H1 (cell line): ENCODE data around the gene MYRIP. TPM values are rescaled to one million over a fixed set of nuclear protein-coding genes. Genes with fewer than 3 reads are reported as not detected.

ENCODE experiments used
- CTCF ChIA-PET: fragments of 300-600 bp; sonication (Branson Sonifier 250); formaldehyde crosslinking; loops from one replicate; lab custom pipeline; 2021; ENCODE audit not compliant: partially characterized antibody; lab: Charles Lee
- POLR2A ChIA-PET: fragments of 300-600 bp; sonication (Branson Sonifier 250); formaldehyde crosslinking; loops from one replicate; lab custom pipeline; 2021; ENCODE audit warnings: inconsistent platforms; ENCODE audit not compliant: partially characterized antibody; lab: Charles Lee
- DNase-seq, 2 experiments: peaks; one replicate each; pipeline versions ENCODE4 v3.0.0 to v3.0.0-alpha.2; 2010 to 2022; ENCODE audit warnings: low spot score in 2 of 2, low read depth in 1 of 2, mixed read lengths in 1 of 2
- FAIRE-seq: peaks from 2 replicates; lab custom pipeline; 2011; peaks lifted over from hg19 to GRCh38; lab: Jason Lieb, UNC
- H2AFZ ChIP-seq: 2 replicates; pipeline ENCODE4 v1.8.1; 2012; ENCODE audit warnings: low read length, inconsistent platforms
- H2AK5ac ChIP-seq: 2 replicates; pipeline ENCODE4 v1.6.1; 2013; ENCODE audit warnings: low read depth, low read length
- H2BK120ac ChIP-seq: replicated peaks from 2 replicates; pipeline ENCODE3; 2013; ENCODE audit warnings: low read depth, low read length, inconsistent platforms
- H2BK12ac ChIP-seq: 2 replicates; pipeline ENCODE4 v1.6.1; 2013; ENCODE audit warnings: low read depth, low read length
- H2BK15ac ChIP-seq: 2 replicates; pipeline ENCODE4 v1.6.1; 2013; ENCODE audit warnings: low read length
- H2BK20ac ChIP-seq: 2 replicates; pipeline ENCODE4 v1.6.1; 2013; ENCODE audit warnings: low read length
- H2BK5ac ChIP-seq: 2 replicates; pipeline ENCODE4 v1.6.1; 2013; ENCODE audit warnings: low read depth, low read length
- H3K14ac ChIP-seq: 2 replicates; pipeline ENCODE4 v1.6.1; 2013; ENCODE audit warnings: inconsistent platforms; ENCODE audit not compliant: insufficient read length
- H3K18ac ChIP-seq: 2 replicates; pipeline ENCODE4 v1.6.1; 2013; ENCODE audit warnings: low read length; ENCODE audit errors: extremely low read depth
- H3K23ac ChIP-seq: 2 replicates; pipeline ENCODE4 v1.6.1; 2013; ENCODE audit warnings: inconsistent platforms; ENCODE audit not compliant: insufficient read length
- H3K23me2 ChIP-seq: 2 replicates; pipeline ENCODE4 v1.6.1; 2013; ENCODE audit warnings: low read depth, low read length
- H3K27ac ChIP-seq: 2 replicates; pipeline ENCODE4 v1.6.1; 2011; ENCODE audit warnings: low read depth, low read length, inconsistent platforms
- H3K27me3 ChIP-seq, 4 experiments: replicated peaks in 1 of 4; 1 replicate in 1 of 4; 2 replicates in 3 of 4; pipeline versions ENCODE4 v1.6.1 to v1.8.1; 2011 to 2013; ENCODE audit warnings: low read length in 3 of 4, mild to moderate bottlenecking in 3 of 4, inconsistent platforms in 2 of 4, mixed read lengths in 2 of 4, moderate library complexity in 1 of 4; ENCODE audit not compliant: control insufficient read depth in 3 of 4, insufficient read depth in 3 of 4; ENCODE audit errors: extremely low read depth in 1 of 4
- H3K36me3 ChIP-seq, 4 experiments: 2 replicates each; pipeline versions ENCODE4 v1.6.1 to v1.8.1; 2011 to 2013; ENCODE audit warnings: mild to moderate bottlenecking in 4 of 4, low read length in 3 of 4, moderate library complexity in 2 of 4, control low read depth in 1 of 4, inconsistent platforms in 1 of 4; ENCODE audit not compliant: insufficient read depth in 4 of 4, control insufficient read depth in 2 of 4
- H3K4ac ChIP-seq: replicated peaks from 2 replicates; pipeline ENCODE3; 2013; ENCODE audit warnings: low read length, low read depth, mixed read lengths, inconsistent platforms; ENCODE audit not compliant: insufficient read length
- H3K4me1 ChIP-seq, 4 experiments: replicated peaks in 1 of 4; 1 replicate in 1 of 4; 2 replicates in 3 of 4; pipeline versions ENCODE4 v1.6.1 to v1.8.1; 2011 to 2013; ENCODE audit warnings: low read length in 3 of 4, inconsistent platforms in 2 of 4, mixed read lengths in 1 of 4; ENCODE audit not compliant: insufficient read depth in 4 of 4, control insufficient read depth in 3 of 4
- H3K4me2 ChIP-seq, 2 experiments: 2 replicates each; pipeline versions ENCODE4 v1.6.1 to v1.8.1; 2011 to 2013; ENCODE audit warnings: low read depth in 2 of 2, low read length in 2 of 2, control low read depth in 1 of 2, inconsistent platforms in 1 of 2, mild to moderate bottlenecking in 1 of 2; ENCODE audit not compliant: insufficient read depth in 1 of 2
- H3K4me3 ChIP-seq, 4 experiments: fragments of 200-600, 300-600 bp in 1 of 4; sonication (generic), shearing (Covaris generic), sonication (Bioruptor Twin) in 1 of 4; 2 replicates each; pipeline versions ENCODE4 v1.5.1 to v1.8.1; 2011 to 2016; ENCODE audit warnings: low read length in 4 of 4, low read depth in 3 of 4, control low read depth in 2 of 4, inconsistent platforms in 2 of 4, mild to moderate bottlenecking in 2 of 4, mixed read lengths in 1 of 4, moderate library complexity in 1 of 4; ENCODE audit not compliant: insufficient read depth in 2 of 4; ENCODE audit errors: extremely low read depth in 1 of 4
- H3K56ac ChIP-seq: replicated peaks from 2 replicates; pipeline ENCODE3; 2013; ENCODE audit warnings: low read depth, mild to moderate bottlenecking, mixed read lengths, low read length, inconsistent platforms; ENCODE audit not compliant: insufficient read length
- H3K79me1 ChIP-seq: 2 replicates; pipeline ENCODE4 v1.6.1; 2013; ENCODE audit warnings: low read depth, low read length, control low read depth
- H3K79me2 ChIP-seq, 2 experiments: 2 replicates each; pipeline versions ENCODE4 v1.6.1 to v1.8.1; 2012 to 2013; ENCODE audit warnings: low read length in 2 of 2, mild to moderate bottlenecking in 2 of 2, inconsistent platforms in 1 of 2; ENCODE audit not compliant: insufficient read depth in 2 of 2, control insufficient read depth in 1 of 2
- H3K9ac ChIP-seq, 4 experiments: replicated peaks in 1 of 4; 1 replicate in 1 of 4; 2 replicates in 3 of 4; pipeline versions ENCODE4 v1.6.1 to v1.8.1; 2011 to 2013; ENCODE audit warnings: low read depth in 3 of 4, low read length in 3 of 4, control low read depth in 2 of 4, mild to moderate bottlenecking in 2 of 4, moderate library complexity in 2 of 4, inconsistent platforms in 1 of 4; ENCODE audit errors: extremely low read depth in 1 of 4
- H3K9me3 ChIP-seq, 2 experiments: 2 replicates each; pipeline versions ENCODE4 v1.6.1 to v1.8.1; 2012 to 2013; ENCODE audit warnings: mild to moderate bottlenecking in 2 of 2, moderate library complexity in 2 of 2, control low read depth in 1 of 2, inconsistent platforms in 1 of 2, low read depth in 1 of 2, low read length in 1 of 2, mixed read lengths in 1 of 2; ENCODE audit not compliant: insufficient read depth in 2 of 2
- H4K20me1 ChIP-seq, 2 experiments: replicated peaks in 1 of 2; 2 replicates each; pipeline versions ENCODE3 to v1.8.1; 2011 to 2013; ENCODE audit warnings: inconsistent platforms in 2 of 2, low read length in 2 of 2, mild to moderate bottlenecking in 1 of 2; ENCODE audit not compliant: insufficient read depth in 2 of 2, control insufficient read depth in 1 of 2
- H4K5ac ChIP-seq: 2 replicates; pipeline ENCODE4 v1.6.1; 2013; ENCODE audit warnings: low read length, low read depth, mixed read lengths, inconsistent platforms; ENCODE audit not compliant: insufficient read length
- H4K8ac ChIP-seq: 2 replicates; pipeline ENCODE4 v1.8.0; 2013; ENCODE audit warnings: mild to moderate bottlenecking, moderate library complexity, low read length, inconsistent platforms; ENCODE audit not compliant: insufficient read depth; ENCODE audit errors: extremely low read depth
- H4K91ac ChIP-seq: replicated peaks from 2 replicates; pipeline ENCODE3; 2013; ENCODE audit warnings: low read length, mixed read lengths, inconsistent platforms; ENCODE audit not compliant: insufficient read length
- ASH2L ChIP-seq: fragments of 200-600, 300-600 bp; sonication (generic); IDR thresholded peaks from one replicate; pipeline ENCODE4 v1.7.1; 2017; ENCODE audit warnings: low read length
- BRCA1 ChIP-seq: IDR thresholded peaks from 2 replicates; pipeline ENCODE4 v1.6.1; 2012; ENCODE audit warnings: low read depth, low read length, improper control_type of control experiment
- CEBPB ChIP-seq: IDR thresholded peaks from 2 replicates; pipeline ENCODE4 v1.6.1; 2012; ENCODE audit warnings: low read depth, low read length
- EP300 ChIP-seq, 2 experiments: IDR thresholded peaks; 1 replicate in 1 of 2; 2 replicates in 1 of 2; pipeline ENCODE4 v1.6.1; 2011 to 2012; ENCODE audit warnings: low read depth in 2 of 2, low read length in 2 of 2, mild to moderate bottlenecking in 2 of 2, borderline replicate concordance in 1 of 2, inconsistent platforms in 1 of 2, moderate library complexity in 1 of 2
- GTF2F1 ChIP-seq: IDR thresholded peaks from 2 replicates; pipeline ENCODE4 v1.6.1; 2012; ENCODE audit warnings: low read depth, low read length, improper control_type of control experiment, borderline replicate concordance
- HDAC2 ChIP-seq, 2 experiments: fragments of 300-600 bp in 1 of 2; sonication (generic) in 1 of 2; IDR thresholded peaks; 2 replicates each; pipeline ENCODE4 v1.6.1; 2011 to 2012; ENCODE audit warnings: low read depth in 2 of 2, low read length in 2 of 2, mild to moderate bottlenecking in 2 of 2, moderate library complexity in 2 of 2, borderline replicate concordance in 1 of 2, inconsistent platforms in 1 of 2
- SP2 ChIP-seq: IDR thresholded peaks from 2 replicates; pipeline ENCODE4 v1.6.1; 2012; ENCODE audit warnings: mild to moderate bottlenecking, low read length, inconsistent platforms
- TAF7 ChIP-seq: optimal IDR thresholded peaks from 2 replicates; pipeline ENCODE3; 2011; ENCODE audit warnings: low read depth, mild to moderate bottlenecking, inconsistent platforms, low read length, moderate library complexity, borderline replicate concordance
- WGBS, 2 experiments: shearing (Covaris generic) in 1 of 2; methylation state at CpG; one replicate each; pipeline versions ENCODE4 v1.1.6 to v1.1.7; 2013 to 2015; ENCODE audit warnings: low lambda C conversion rate in 2 of 2, mixed read lengths in 2 of 2, inconsistent platforms in 1 of 2, low coverage in 1 of 2, missing lambda C conversion rate in 1 of 2; ENCODE audit not compliant: insufficient replicate concordance in 2 of 2, insufficient coverage in 1 of 2, insufficient read length in 1 of 2; ENCODE audit errors: extremely low coverage in 1 of 2, missing lambda C conversion rate in 1 of 2; 5-methylcytosine and 5-hydroxymethylcytosine counted together
- polyA plus RNA-seq, 7 experiments: library from polyadenylated mRNA; depleted of rRNA in 3 of 7; stranded (reverse) in 5 of 7; unstranded in 2 of 7; fragments of >200 nt in 5 of 7; fragments of 200-250 nt in 2 of 7; gene quantifications; 1 replicate in 5 of 7; 2 replicates in 1 of 7; 4 replicates in 1 of 7; pipeline versions ENCODE4 v1.2.1 to v1.2.3, GENCODE V29; 2011 to 2013; ENCODE audit warnings: missing spikeins in 2 of 7, mixed read lengths in 2 of 7
- total RNA-seq: library from RNA; stranded (reverse); fragmentation: NEBNext Ultra II Directional; extraction: Animal tissue kit (Norgen Biotek cat#: 25700); gene quantifications from 2 replicates; pipeline ENCODE4 v1.2.1, GENCODE V29; 2021

MYRIP gene
- total and polyA plus RNA-seq, 2 of the 8 experiments (the other 6 are each of a cell fraction or from before 2014, with no cell fraction given), result 0.54 to 4.3 TPM

DNA sequence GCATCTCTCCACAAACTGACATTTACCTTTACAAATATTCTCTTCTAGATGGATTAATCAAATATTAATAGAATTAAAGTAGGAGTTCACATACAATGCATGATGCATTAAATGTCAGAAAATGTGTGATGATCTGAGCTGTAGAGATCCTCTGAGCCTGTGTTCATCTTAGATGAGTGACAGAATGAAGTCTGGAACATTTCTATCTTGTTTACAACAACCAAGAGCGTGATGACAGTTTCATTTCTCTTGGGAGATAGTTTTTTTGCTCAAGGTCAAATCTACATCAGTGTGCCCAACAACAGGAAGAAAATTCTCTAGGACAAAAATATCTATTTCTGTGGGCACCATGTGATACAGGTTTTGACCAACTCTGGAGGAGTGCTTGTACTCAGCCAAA, 211.9 kb downstream of the MYRIP start:
- H4K91ac ChIP-seq, result no peak overlapping the region
- POLR2A ChIA-PET, result no interaction called here
- H4K20me1 ChIP-seq, result no peaks in the 10 kb centered on the region
- H4K5ac ChIP-seq, result no peak overlapping the region
- no peak overlapping the region for H3K9ac ChIP-seq
- H2BK120ac ChIP-seq, result no peak overlapping the region
- H3K23me2 ChIP-seq, result no peaks in the 10 kb centered on the region
- no peak overlapping the region for H3K56ac ChIP-seq
- H3K9me3 ChIP-seq, result peaks cover 7 to 8% of the 10 kb centered on the region in 2 experiments; a peak in 3 of 4 replicates
- H3K79me1 ChIP-seq, result no peaks in the 10 kb centered on the region
- H3K27ac ChIP-seq, result no peak overlapping the region
- H3K79me2 ChIP-seq, result no peaks in the 10 kb centered on the region
- 95% methylated on average over 1 of the region's 1 CpG; no CpG with 5 or more reads in 1 of the 2 experiments for WGBS, 2 experiments
- no peak overlapping the region for H3K23ac ChIP-seq
- H3K4me2 ChIP-seq, result no peak overlapping the region
- DNase-seq (no peak), FAIRE-seq (no peak)
- H3K4me1 ChIP-seq, result peaks cover 0 to 5% (median 2%) of the 10 kb centered on the region in 4 experiments; a peak in 2 of 7 replicates
- H2AK5ac ChIP-seq, result no peak overlapping the region
- H2BK5ac ChIP-seq, result no peak overlapping the region
- no peak overlapping the region for H2BK12ac ChIP-seq
- no peak overlapping the region for H2BK15ac ChIP-seq
- no peak overlapping the region for H2AFZ ChIP-seq
- no peak overlapping the region for H3K4ac ChIP-seq
- H3K4me3 ChIP-seq, result no peak overlapping the region
- CTCF ChIA-PET, result no interaction called here
- H3K18ac ChIP-seq, result no peak overlapping the region
- no peak overlapping the region for H3K14ac ChIP-seq
- H3K27me3 ChIP-seq, result peaks cover 0 to 1% (median 0%) of the 10 kb centered on the region in 4 experiments; a peak in 1 of 7 replicates
- no peak overlapping the region for H4K8ac ChIP-seq
- H3K36me3 ChIP-seq, result no peaks in the 10 kb centered on the region; a peak in 1 of 8 replicates
- no peak overlapping the region for H2BK20ac ChIP-seq
- TF ChIP-seq BRCA1 (no peak), ASH2L (no peak), HDAC2 (IDR thresholded peaks at IDR 0.05; ENCODE audit: borderline replicate concordance in 1 of 2, low read depth in 2 of 2, low read length in 2 of 2) (no peak), TAF7 (no peak), CEBPB (no peak), EP300 (IDR thresholded peaks at IDR 0.05; ENCODE audit: borderline replicate concordance in 1 of 2, low read depth in 2 of 2, low read length in 2 of 2) (no peak), SP2 (no peak), GTF2F1 (no peak)
